Measurements from ENCODE around the gene HIVEP1. TPM values are rescaled to one million over a fixed set of nuclear protein-coding genes. Genes with fewer than 3 reads are reported as not detected.

Gene HIVEP1
- total RNA-seq, 1 donor from 2014 or later: 22.8 TPM

GRCh38 chr6:12090714-12091113, 78.6 kb downstream of the HIVEP1 start:
- no peak overlapping the region for H3K4me3 ChIP-seq
- no peak for DNase-seq
- H3K27me3 ChIP-seq (ENCODE audit: low read depth): no peaks in the 10 kb centered on the region
- no peak for ATAC-seq
- H3K9me3 ChIP-seq: peaks cover 4% of the 10 kb centered on the region
- H3K36me3 ChIP-seq: no peaks in the 10 kb centered on the region
- H3K4me1 ChIP-seq: no peaks in the 10 kb centered on the region
- no peak overlapping the region for H3K27ac ChIP-seq
- no peak for TF ChIP-seq CTCF (IDR thresholded peaks at IDR 0.05)
- intact Hi-C loops (cut with DNase I): no loop called here

DNA sequence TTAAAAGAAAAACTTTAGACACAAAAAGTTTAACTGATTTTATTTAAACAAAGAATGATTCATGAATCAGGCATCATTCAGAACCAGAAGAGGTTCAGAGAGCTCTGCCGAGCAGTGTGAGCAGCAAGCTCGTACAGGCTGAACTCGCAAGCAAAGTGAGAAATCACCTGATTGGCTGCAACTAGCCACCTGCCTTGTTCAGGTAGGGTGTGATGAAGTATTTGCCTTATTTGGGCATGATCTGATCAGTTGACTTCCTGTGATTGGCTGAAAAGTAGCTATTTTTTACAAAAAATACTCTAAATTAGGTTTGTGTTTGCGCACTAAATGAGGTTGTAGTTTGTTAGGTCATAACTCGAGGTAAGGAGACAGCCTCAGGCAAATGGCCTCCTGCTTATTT, 80.7 kb downstream of the HIVEP1 start:
- Histone ChIP-seq H3K36me3 (no peaks in the 10 kb centered on the region), H3K27me3 (ENCODE audit: low read depth) (no peaks in the 10 kb centered on the region), H3K27ac (no peak overlapping the region), H3K4me3 (no peak overlapping the region), H3K9me3 (peaks cover 4% of the 10 kb centered on the region), H3K4me1 (no peaks in the 10 kb centered on the region)
- TF ChIP-seq CTCF (IDR thresholded peaks at IDR 0.05): no peak
- intact Hi-C loops (cut with DNase I): no loop called here
- ATAC-seq: no peak
- DNase-seq: no peak

DNA sequence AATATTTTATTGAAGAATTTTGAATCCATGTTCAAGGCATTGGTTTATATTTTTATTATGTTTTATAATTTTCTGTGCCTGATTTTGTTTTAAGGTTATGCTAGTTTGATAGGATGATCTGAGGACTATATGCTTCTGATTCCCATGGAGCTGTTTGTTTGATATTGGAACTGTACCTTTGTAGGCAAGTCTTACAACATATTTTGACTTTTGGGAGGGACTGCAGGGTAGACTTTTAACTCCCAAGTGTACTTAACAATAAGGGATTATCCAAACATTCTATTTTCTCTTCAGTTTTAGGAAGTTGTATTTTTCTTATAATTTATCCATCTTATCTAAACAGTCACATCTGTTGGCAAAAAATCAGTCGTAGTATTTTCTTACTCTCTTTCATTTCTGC, 82.6 kb downstream of the HIVEP1 start:
- intact Hi-C loops (cut with DNase I): no loop called here
- Histone ChIP-seq H3K9me3 (peaks cover 4% of the 10 kb centered on the region), H3K36me3 (no peaks in the 10 kb centered on the region), H3K4me1 (no peaks in the 10 kb centered on the region), H3K27ac (no peak overlapping the region), H3K27me3 (ENCODE audit: low read depth) (no peaks in the 10 kb centered on the region), H3K4me3 (no peak overlapping the region)
- no peak for DNase-seq
- no peak for TF ChIP-seq CTCF (IDR thresholded peaks at IDR 0.05)
- no peak for ATAC-seq

- no peaks in the 10 kb centered on the region for H3K36me3 ChIP-seq
- intact Hi-C loops (cut with DNase I): no loop called here
- no peaks in the 10 kb centered on the region for H3K4me1 ChIP-seq
- ATAC-seq: no peak
- H3K27me3 ChIP-seq (ENCODE audit: low read depth): no peaks in the 10 kb centered on the region
- peaks cover 4% of the 10 kb centered on the region for H3K9me3 ChIP-seq
- TF ChIP-seq CTCF (IDR thresholded peaks at IDR 0.05): no peak
- no peak overlapping the region for H3K27ac ChIP-seq
- no peak overlapping the region for H3K4me3 ChIP-seq
- no peak for DNase-seq
Observed at GRCh38 chr6:12096342-12096741, 84.2 kb downstream of the HIVEP1 start.

DNA sequence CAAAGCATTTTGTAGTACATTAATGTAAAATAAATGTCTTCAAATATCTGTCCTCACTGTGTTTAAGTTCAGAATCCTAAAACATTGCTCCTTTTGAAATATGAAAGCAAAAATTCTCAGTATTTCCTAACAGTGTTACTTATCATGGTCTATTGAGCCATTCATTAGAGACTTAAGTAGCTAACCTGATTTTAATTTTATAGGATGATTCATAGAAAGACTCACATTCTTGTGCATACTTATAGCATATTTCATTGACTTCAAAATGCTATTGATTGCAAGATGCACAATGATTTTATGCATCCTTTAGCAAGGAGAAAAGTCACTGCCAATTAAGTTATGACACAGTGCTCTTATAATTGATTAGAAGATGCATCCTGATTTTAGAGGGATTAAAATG, 85.7 kb downstream of the HIVEP1 start:
- no peak for TF ChIP-seq CTCF (IDR thresholded peaks at IDR 0.05)
- intact Hi-C loops (cut with DNase I): no loop called here
- no peak for ATAC-seq
- Histone ChIP-seq H3K9me3 (peaks cover 4% of the 10 kb centered on the region), H3K36me3 (no peaks in the 10 kb centered on the region), H3K27ac (no peak overlapping the region), H3K4me1 (no peaks in the 10 kb centered on the region), H3K4me3 (no peak overlapping the region), H3K27me3 (ENCODE audit: low read depth) (no peaks in the 10 kb centered on the region)
- DNase-seq: no peak

All from lower lobe of right lung (tissue), 2 donors.